AG04449 (cell line): Measurements from ENCODE around the gene UROC1.

Experiments used
- CTCF ChIA-PET: fragments of 350-600 bp; formaldehyde crosslinking; extraction: SDS; loops from one replicate; lab custom pipeline; 2021; ENCODE audit warnings: antibody characterized with exemption; lab: Yijun Ruan, JAX
- POLR2A ChIA-PET: fragments of 400-600, 350-600 bp; formaldehyde crosslinking; extraction: SDS; loops from one replicate; lab custom pipeline; 2020; ENCODE audit warnings: antibody characterized with exemption, inconsistent platforms; lab: Yijun Ruan, JAX
- DNase-seq: peaks from one replicate; pipeline ENCODE4 v3.0.0-alpha.2; 2010; ENCODE audit warnings: low read depth, low spot score
- H3K4me3 ChIP-seq: 2 replicates; pipeline ENCODE4 v1.5.1; 2011; ENCODE audit warnings: low read depth, mild to moderate bottlenecking, control low read depth, low read length
- TF ChIP-seq, protein P1 (sequence below): IDR thresholded peaks from one replicate; pipeline ENCODE4 v1.5.1; 2011; ENCODE audit warnings: mild to moderate bottlenecking, moderate library complexity, low read length, control low read depth, inconsistent platforms; ENCODE audit not compliant: insufficient read depth; ENCODE audit errors: missing control alignments

Gene UROC1

DNA sequence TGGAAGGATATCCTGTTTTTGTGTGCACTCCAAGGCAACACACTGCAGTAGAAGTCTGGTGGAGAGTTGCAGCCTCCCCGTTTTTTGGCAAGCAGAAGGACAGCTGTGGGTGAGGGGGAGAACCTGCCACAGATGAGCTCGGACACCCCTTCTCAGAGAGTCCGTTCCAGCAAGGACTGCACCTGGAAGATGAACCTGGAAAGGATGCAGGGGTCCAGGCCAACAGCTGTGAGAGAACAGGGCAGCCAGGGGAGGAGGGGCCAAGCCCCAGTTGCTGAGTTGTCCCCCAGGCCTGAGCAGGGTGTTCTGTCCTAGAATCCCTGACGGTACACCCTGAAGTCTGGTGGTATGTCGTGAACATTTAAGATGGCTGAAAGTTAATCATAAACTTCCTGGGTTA lies 72.1 kb downstream of the UROC1 start:
- H3K4me3 ChIP-seq = no peak overlapping the region
- ChIA-PET CTCF (interaction anchor here (1.3 kb wide), 1 partner anchor 311 kb away, joined by 6 read pairs; no protein-coding TSS in a partner anchor), POLR2A (no interaction called here)
- TF ChIP-seq, protein P1, sequence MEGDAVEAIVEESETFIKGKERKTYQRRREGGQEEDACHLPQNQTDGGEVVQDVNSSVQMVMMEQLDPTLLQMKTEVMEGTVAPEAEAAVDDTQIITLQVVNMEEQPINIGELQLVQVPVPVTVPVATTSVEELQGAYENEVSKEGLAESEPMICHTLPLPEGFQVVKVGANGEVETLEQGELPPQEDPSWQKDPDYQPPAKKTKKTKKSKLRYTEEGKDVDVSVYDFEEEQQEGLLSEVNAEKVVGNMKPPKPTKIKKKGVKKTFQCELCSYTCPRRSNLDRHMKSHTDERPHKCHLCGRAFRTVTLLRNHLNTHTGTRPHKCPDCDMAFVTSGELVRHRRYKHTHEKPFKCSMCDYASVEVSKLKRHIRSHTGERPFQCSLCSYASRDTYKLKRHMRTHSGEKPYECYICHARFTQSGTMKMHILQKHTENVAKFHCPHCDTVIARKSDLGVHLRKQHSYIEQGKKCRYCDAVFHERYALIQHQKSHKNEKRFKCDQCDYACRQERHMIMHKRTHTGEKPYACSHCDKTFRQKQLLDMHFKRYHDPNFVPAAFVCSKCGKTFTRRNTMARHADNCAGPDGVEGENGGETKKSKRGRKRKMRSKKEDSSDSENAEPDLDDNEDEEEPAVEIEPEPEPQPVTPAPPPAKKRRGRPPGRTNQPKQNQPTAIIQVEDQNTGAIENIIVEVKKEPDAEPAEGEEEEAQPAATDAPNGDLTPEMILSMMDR = no peak
- DNase-seq = no peak

DNA sequence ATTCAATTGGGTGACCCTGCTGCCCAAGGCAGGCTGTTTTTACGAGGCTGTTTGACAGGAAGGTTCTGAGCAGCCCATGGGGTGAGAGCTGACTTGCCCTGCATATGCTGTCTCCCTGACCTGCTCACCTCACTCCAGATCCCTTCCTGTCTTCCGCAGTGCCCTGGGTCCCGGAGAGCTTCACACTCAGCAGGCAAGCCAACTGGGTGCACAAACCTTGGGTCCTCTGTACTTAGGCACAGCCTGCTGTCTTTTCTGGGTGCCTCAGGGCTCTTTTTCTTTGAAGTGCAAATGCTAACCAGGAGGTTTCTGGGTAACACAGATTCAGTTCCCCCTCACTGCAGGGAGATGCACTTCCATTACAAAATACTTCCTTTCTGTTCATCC lies 74.7 kb downstream of the UROC1 start:
- POLR2A ChIA-PET = no interaction called here
- TF ChIP-seq, protein P1 = no peak
- no peak for DNase-seq
- H3K4me3 ChIP-seq = no peak overlapping the region
- CTCF ChIA-PET = interaction anchor here (0.6 to 1.1 kb wide), 2 partner anchors 200 to 309 kb away, joined by 3 read pairs; no protein-coding TSS in a partner anchor

DNA sequence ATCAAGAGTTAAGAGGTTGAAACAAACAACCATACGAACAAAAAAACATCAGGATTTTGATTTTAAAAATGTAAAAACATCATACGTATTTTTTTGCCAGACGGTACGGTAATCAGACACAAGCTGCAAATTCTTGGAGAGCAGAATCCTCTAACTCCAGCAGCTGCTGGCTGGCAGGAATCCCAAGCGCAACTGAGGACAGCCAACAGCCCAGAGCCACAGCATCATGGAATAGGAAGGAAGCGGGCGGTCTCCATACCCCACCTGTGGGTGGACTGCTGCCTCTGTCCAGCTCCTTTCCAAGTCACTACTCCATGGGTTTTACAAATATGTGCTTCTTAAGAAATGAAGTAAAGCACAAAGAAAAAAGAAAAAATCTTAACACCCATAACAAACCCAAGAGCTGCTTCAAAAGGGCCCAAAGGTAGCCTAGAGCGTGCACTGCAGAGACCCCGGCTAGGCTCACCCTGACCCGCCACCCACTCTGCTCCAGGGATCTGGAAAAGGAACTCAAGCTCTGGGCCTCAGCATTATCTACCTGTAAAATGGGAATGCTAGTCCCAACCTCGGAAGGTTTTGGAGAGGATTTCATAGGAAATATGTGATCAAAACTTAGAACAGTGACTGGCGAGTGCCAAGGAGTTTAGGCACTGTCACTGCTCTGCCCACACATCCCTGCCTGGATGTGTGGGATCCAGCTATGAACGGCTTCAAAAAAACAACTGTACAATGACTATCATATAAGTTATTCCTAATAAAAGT lies 75.3 kb downstream of the UROC1 start:
- TF ChIP-seq, protein P1 = no peak
- no peak for DNase-seq
- H3K4me3 ChIP-seq = no peak overlapping the region
- CTCF ChIA-PET = interaction anchor here (0.6 to 1.1 kb wide), 3 partner anchors 9 to 309 kb away, joined by 3 to 4 read pairs (median 3); no protein-coding TSS in a partner anchor
- POLR2A ChIA-PET = no interaction called here

DNA sequence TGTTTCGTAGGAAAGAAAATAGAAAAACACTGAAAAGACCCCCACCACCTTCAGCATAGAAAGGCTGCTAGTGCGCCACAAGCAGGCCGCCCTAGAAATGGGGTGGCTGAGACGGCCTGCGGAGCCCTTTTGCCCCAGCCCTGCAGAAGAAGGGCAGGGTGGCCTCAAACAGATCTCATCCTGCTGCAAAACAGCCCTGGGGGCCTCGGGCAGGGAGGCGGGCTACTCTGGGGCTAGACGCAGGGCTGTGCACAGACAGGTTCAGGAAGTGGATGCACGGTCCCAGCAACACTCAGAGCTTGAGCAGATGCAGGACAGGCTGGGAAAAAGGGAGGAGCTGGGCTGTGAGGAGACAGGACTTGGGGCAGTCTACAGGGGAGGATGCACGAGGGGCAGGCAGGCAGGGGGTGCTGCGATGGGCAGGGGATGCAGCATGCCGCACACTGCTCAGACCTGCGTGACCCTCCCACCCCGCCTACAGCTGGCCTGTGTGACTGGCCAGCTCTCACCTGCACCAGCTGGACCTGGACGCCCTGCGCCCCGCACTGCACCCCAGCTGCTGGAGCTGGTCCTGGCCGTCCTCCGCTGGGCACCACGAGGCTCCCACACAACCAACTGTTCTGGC lies 76.2 kb downstream of the UROC1 start:
- no peak overlapping the region for H3K4me3 ChIP-seq
- TF ChIP-seq, protein P1 = no peak
- ChIA-PET POLR2A (no interaction called here), CTCF (interaction anchor here (1.0 to 1.1 kb wide), 2 partner anchors 10 to 308 kb away, joined by 3 to 4 read pairs; no protein-coding TSS in a partner anchor)
- DNase-seq = no peak

DNA sequence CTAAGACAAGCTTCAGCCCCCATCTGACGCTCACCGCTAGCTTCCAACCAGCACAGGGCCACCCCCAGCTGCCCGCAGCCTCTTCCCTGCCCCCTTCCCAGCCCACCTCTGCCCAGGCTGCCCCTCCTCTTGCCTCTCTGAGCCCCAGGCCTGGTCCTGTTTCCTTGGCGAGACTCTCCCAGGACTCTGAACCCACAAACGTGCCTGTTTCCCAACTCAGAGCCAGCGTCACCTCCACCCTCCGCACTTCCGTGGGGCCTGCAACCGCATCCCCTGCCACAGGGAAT lies 76.9 kb downstream of the UROC1 start:
- CTCF ChIA-PET = interaction anchor here (2.2 kb wide), 1 partner anchor 307 kb away, joined by 10 read pairs; no protein-coding TSS in a partner anchor
- POLR2A ChIA-PET = no interaction called here
- no peak for DNase-seq
- H3K4me3 ChIP-seq = no peak overlapping the region
- TF ChIP-seq, protein P1 = no peak
